Neural progenitor cell (in vitro differentiated cells): ENCODE measurements around the gene NEU1.

Experiments
- CTCF ChIP-seq: fragments of 200-600 bp; sonication (generic); IDR thresholded peaks from 2 replicates; pipeline ENCODE4 v1.5.1; 2017; ENCODE audit warnings: antibody characterized with exemption, mild to moderate bottlenecking
- EZH2 ChIP-seq: fragments of 200-600 bp; sonication (generic); IDR thresholded peaks from 2 replicates; pipeline ENCODE4 v1.6.1; 2017; ENCODE audit warnings: antibody characterized with exemption, mild to moderate bottlenecking, moderate library complexity

GRCh38 chr6:31907158-31907813 is 44.7 kb upstream of the NEU1 start:
- TF ChIP-seq EZH2 (no peak), CTCF (no peak)
